Body of pancreas (tissue), 4 donors: ENCODE measurements around the gene PLXNB3.

ENCODE experiments used
- POLR2A ChIP-seq, 3 donors: fragments of 450-650 bp; IDR thresholded peaks; one replicate each; pipeline ENCODE4 v1.6.1; 2016; ENCODE audit warnings: antibody characterized with exemption in 3 of 3, mild to moderate bottlenecking in 2 of 3
- TF ChIP-seq, protein P1 (sequence below), 7 experiments: fragments of 450-650 bp in 4 of 7; fragments of 200-600 bp in 3 of 7; sonication (generic) in 3 of 7; IDR thresholded peaks; one replicate each; pipeline ENCODE4 v1.5.1; 2016 to 2019; ENCODE audit warnings: antibody characterized with exemption in 7 of 7

DNA sequence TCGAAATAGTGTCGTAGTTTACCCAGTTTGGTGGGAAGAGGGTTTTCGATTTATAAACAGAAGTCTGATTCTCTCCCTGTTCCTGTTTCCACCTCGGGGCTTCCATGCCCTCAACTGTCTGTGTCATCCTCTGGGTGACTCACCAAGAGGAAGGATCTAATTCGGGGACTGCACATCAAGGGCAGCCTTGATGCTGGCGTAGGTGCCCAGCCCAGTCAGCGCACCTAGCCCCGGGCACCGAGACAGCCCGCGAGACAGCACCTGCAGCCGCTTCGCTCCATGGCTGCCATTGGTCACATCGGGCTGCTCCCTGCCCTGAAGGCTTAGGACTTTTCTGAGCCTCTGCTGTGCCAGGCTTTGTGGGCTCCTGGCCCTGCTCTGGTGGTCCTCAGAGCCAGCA is 31.6 kb upstream of the PLXNB3 start:
- TF ChIP-seq, protein P1, sequence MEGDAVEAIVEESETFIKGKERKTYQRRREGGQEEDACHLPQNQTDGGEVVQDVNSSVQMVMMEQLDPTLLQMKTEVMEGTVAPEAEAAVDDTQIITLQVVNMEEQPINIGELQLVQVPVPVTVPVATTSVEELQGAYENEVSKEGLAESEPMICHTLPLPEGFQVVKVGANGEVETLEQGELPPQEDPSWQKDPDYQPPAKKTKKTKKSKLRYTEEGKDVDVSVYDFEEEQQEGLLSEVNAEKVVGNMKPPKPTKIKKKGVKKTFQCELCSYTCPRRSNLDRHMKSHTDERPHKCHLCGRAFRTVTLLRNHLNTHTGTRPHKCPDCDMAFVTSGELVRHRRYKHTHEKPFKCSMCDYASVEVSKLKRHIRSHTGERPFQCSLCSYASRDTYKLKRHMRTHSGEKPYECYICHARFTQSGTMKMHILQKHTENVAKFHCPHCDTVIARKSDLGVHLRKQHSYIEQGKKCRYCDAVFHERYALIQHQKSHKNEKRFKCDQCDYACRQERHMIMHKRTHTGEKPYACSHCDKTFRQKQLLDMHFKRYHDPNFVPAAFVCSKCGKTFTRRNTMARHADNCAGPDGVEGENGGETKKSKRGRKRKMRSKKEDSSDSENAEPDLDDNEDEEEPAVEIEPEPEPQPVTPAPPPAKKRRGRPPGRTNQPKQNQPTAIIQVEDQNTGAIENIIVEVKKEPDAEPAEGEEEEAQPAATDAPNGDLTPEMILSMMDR (IDR thresholded peaks at IDR 0.05) = no peak
- no peak for TF ChIP-seq POLR2A (IDR thresholded peaks at IDR 0.05)
